Fibroblast of lung (primary cell): ENCODE measurements around the gene TULP1. TPM values are rescaled to one million over a fixed set of nuclear protein-coding genes. Genes with fewer than 3 reads are reported as not detected.

ENCODE experiments used
- DNase-seq, 2 donors: peaks; one replicate each; pipeline versions ENCODE4 v3.0.0 to v3.0.0-alpha.2; 2010; ENCODE audit warnings: low read depth in 2 of 2
- H2AFZ ChIP-seq: 2 replicates; pipeline ENCODE4 v1.5.1; 2012; ENCODE audit warnings: low read length, control low read depth, inconsistent platforms
- H3K27ac ChIP-seq: 2 replicates; pipeline ENCODE4 v1.5.1; 2011; ENCODE audit warnings: low read length, control low read depth; ENCODE audit not compliant: insufficient read depth
- H3K27me3 ChIP-seq: 2 replicates; pipeline ENCODE4 v1.5.1; 2011; ENCODE audit warnings: mild to moderate bottlenecking, low read length; ENCODE audit not compliant: control insufficient read depth, insufficient read depth
- H3K36me3 ChIP-seq: 2 replicates; pipeline ENCODE4 v1.5.1; 2011; ENCODE audit warnings: low read length; ENCODE audit not compliant: control insufficient read depth, insufficient read depth
- H3K4me1 ChIP-seq: 2 replicates; pipeline ENCODE4 v1.5.1; 2011; ENCODE audit warnings: low read length; ENCODE audit not compliant: control insufficient read depth, insufficient read depth; ENCODE audit errors: extremely low read depth
- H3K4me2 ChIP-seq: 2 replicates; pipeline ENCODE4 v1.5.1; 2011; ENCODE audit warnings: low read length, control low read depth; ENCODE audit not compliant: insufficient read depth; ENCODE audit errors: extremely low read depth
- H3K4me3 ChIP-seq, 4 experiments: fragments of 200-600 bp in 1 of 4; sonication (generic) in 1 of 4; replicated peaks in 1 of 4; 2 replicates each; pipeline ENCODE4 v1.5.1; 2011 to 2016; ENCODE audit warnings: low read length in 4 of 4, low read depth in 3 of 4, mild to moderate bottlenecking in 3 of 4, control low read depth in 2 of 4, inconsistent platforms in 1 of 4, mixed read lengths in 1 of 4; ENCODE audit not compliant: insufficient read depth in 1 of 4; ENCODE audit errors: control extremely low read depth in 1 of 4
- H3K79me2 ChIP-seq: 2 replicates; pipeline ENCODE4 v1.5.1; 2012; ENCODE audit warnings: mild to moderate bottlenecking, low read length, inconsistent platforms; ENCODE audit not compliant: control insufficient read depth, insufficient read depth
- H3K9ac ChIP-seq: 2 replicates; pipeline ENCODE4 v1.5.1; 2011; ENCODE audit warnings: mild to moderate bottlenecking, low read length, control low read depth; ENCODE audit not compliant: insufficient read depth
- H3K9me3 ChIP-seq: 2 replicates; pipeline ENCODE4 v1.5.1; 2012; ENCODE audit warnings: low read depth, low read length; ENCODE audit not compliant: control insufficient read depth, insufficient read depth
- H4K20me1 ChIP-seq: 2 replicates; pipeline ENCODE4 v1.5.1; 2011; ENCODE audit warnings: low read length; ENCODE audit not compliant: control insufficient read depth, insufficient read depth; ENCODE audit errors: extremely low read depth
- EZH2 ChIP-seq: IDR thresholded peaks from 2 replicates; pipeline ENCODE4 v1.5.1; 2012; ENCODE audit warnings: low read length, control low read depth, mild to moderate bottlenecking; ENCODE audit errors: missing control alignments
- polyA plus RNA-seq, 2 donors: library from polyadenylated mRNA; depleted of rRNA in 1 of 2; stranded (reverse) in 1 of 2; unstranded in 1 of 2; fragments of >200 nt; gene quantifications; 2 replicates each; pipeline ENCODE4 v1.2.1, GENCODE V29; 2011 to 2012; ENCODE audit warnings: missing spikeins in 1 of 2
- total RNA-seq: library from RNA; depleted of rRNA; stranded (reverse); fragments of >200 nt; gene quantifications from 2 replicates; pipeline ENCODE4 v1.2.1, GENCODE V29; 2014
- TF ChIP-seq, protein P1 (sequence below), 2 donors: IDR thresholded peaks in 1 of 2; conservative IDR thresholded peaks in 1 of 2; 1 replicate in 1 of 2; 2 replicates in 1 of 2; pipeline ENCODE4 v1.5.1; 2011 to 2012; ENCODE audit warnings: low read length in 2 of 2, control low read depth in 1 of 2, inconsistent platforms in 1 of 2, low read depth in 1 of 2, mild to moderate bottlenecking in 1 of 2

TULP1 gene
- total and polyA plus RNA-seq, 2 donors (not counting 1 experiment from before 2014, with no cell fraction given) = not detected

DNA sequence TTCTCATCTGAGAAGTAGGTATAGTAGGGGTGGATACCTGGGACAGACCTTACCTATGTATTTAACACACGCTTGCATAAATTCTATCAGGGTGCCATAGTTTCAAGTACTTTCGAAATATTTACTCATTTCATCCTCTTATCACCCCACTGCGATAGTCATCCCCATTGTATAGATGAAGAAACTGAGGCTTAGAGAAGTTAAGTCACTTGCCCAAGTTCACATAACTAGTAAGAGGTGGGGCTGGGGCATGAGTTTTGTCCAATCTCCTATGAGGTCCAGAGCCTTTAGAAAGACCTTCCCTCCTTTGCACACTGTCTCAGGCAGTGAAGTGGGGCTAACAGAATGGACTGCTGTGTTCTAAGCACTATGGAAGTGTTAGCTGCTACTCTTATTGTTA is 6.2 kb downstream of the TULP1 start:
- TF ChIP-seq, protein P1, sequence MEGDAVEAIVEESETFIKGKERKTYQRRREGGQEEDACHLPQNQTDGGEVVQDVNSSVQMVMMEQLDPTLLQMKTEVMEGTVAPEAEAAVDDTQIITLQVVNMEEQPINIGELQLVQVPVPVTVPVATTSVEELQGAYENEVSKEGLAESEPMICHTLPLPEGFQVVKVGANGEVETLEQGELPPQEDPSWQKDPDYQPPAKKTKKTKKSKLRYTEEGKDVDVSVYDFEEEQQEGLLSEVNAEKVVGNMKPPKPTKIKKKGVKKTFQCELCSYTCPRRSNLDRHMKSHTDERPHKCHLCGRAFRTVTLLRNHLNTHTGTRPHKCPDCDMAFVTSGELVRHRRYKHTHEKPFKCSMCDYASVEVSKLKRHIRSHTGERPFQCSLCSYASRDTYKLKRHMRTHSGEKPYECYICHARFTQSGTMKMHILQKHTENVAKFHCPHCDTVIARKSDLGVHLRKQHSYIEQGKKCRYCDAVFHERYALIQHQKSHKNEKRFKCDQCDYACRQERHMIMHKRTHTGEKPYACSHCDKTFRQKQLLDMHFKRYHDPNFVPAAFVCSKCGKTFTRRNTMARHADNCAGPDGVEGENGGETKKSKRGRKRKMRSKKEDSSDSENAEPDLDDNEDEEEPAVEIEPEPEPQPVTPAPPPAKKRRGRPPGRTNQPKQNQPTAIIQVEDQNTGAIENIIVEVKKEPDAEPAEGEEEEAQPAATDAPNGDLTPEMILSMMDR (conservative IDR thresholded peaks at IDR 0.05 in 1 of 2, IDR thresholded peaks at IDR 0.05 in 1 of 2; ENCODE audit: low read depth in 1 of 2, low read length in 2 of 2) = no peak
- TF ChIP-seq EZH2 = no peak
- no peak for DNase-seq
- Histone ChIP-seq H3K9me3 (no peaks in the 10 kb centered on the region), H2AFZ (no peak overlapping the region), H3K9ac (no peak overlapping the region), H3K4me1 (no peaks in the 10 kb centered on the region), H4K20me1 (no peaks in the 10 kb centered on the region), H3K79me2 (no peaks in the 10 kb centered on the region), H3K4me2 (no peak overlapping the region), H3K27ac (no peak overlapping the region), H3K36me3 (no peaks in the 10 kb centered on the region), H3K27me3 (peaks cover 35% of the 10 kb centered on the region), H3K4me3 (no peak overlapping the region)

GRCh38 chr6:35505999-35506412 is 6.7 kb downstream of the TULP1 start:
- Histone ChIP-seq H3K4me3 (no peak overlapping the region), H3K27me3 (peaks cover 30% of the 10 kb centered on the region), H3K79me2 (no peaks in the 10 kb centered on the region), H3K27ac (no peak overlapping the region), H3K9me3 (no peaks in the 10 kb centered on the region), H3K36me3 (no peaks in the 10 kb centered on the region), H4K20me1 (no peaks in the 10 kb centered on the region), H2AFZ (no peak overlapping the region), H3K4me1 (no peaks in the 10 kb centered on the region), H3K4me2 (no peak overlapping the region), H3K9ac (no peak overlapping the region)
- no peak for DNase-seq
- TF ChIP-seq, protein P1 (conservative IDR thresholded peaks at IDR 0.05 in 1 of 2, IDR thresholded peaks at IDR 0.05 in 1 of 2; ENCODE audit: low read depth in 1 of 2, low read length in 2 of 2) = no peak
- no peak for TF ChIP-seq EZH2

- DNase-seq = no peak
- TF ChIP-seq EZH2 = no peak
- TF ChIP-seq, protein P1 (conservative IDR thresholded peaks at IDR 0.05 in 1 of 2, IDR thresholded peaks at IDR 0.05 in 1 of 2; ENCODE audit: low read depth in 1 of 2, low read length in 2 of 2) = no peak
- H3K4me2 ChIP-seq = no peak overlapping the region
These were observed 9.2 kb downstream of the TULP1 start for GRCh38 chr6:35503534-35503933.

More at GRCh38 chr6:35503534-35503933, 9.2 kb downstream of the TULP1 start:
- Histone ChIP-seq H3K4me1 (no peaks in the 10 kb centered on the region), H3K79me2 (no peaks in the 10 kb centered on the region), H3K27ac (no peak overlapping the region), H3K9me3 (no peaks in the 10 kb centered on the region), H3K4me3 (no peak overlapping the region), H4K20me1 (no peaks in the 10 kb centered on the region), H3K27me3 (peaks cover 15% of the 10 kb centered on the region), H3K36me3 (no peaks in the 10 kb centered on the region), H2AFZ (no peak overlapping the region), H3K9ac (no peak overlapping the region)
